ENCODE data around the gene PDX1.
A peak's percentile ranks its signal among the peaks of the same experiment; 100 is the strongest.
"Not testable (repeated sequence)": the region's sequence is repeated elsewhere in the genome, so short reads cannot be mapped to it uniquely, and the experiment has no call there.

Gene PDX1

DNA sequence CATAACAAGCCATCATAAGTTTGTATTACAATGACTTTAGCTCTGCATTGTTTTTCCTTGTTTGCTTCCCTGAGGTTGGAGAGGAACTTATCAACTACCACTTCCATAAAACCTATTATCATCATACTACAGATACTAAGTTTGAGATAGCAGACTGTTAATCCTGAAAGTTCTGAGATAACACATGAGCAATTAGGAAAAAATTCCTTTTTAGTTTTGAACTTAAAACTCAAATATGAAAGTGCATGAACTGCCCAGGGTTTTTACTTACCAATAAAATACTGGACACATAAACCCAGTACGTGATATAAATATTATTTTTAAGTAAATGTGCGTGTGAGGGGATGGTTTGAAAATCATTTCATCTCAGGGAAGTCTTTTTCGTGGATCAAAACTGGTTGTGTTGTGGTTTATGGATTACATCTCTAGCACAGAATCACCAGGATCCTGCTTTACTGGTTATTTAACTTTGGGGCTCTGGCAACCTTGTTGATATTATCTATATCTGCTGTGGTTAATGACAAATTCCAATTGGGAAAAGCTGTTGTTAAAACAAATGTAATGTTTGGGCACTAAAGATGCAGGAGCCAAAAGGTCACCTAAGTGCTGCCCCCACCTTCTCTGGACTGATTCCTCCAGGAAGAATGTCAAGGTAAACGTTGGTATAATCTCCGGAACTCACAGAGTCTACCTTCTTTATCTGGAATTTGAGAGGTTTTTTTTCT, 36.9 kb downstream of the PDX1 start:
- DNase-seq = no peak

DNA sequence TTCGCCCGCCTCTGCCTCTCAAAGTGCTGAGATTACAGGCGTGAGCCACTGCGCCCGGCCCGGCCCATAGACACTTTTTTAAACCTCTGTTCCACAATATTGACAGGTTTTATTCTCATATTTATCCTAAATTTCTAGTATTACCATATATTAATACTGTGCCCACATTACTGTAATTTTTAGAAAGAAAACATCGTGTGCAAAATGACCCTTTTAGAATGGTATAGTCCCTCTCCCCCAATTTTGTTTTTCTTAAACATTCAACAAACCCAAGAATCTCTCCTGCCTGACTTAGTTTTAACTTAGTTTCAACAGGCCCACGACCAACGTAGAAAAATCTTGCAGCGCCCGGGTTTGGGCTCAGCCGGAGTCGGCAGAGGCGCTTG, 40.2 kb downstream of the PDX1 start:
- DNase-seq = no peak

DNA sequence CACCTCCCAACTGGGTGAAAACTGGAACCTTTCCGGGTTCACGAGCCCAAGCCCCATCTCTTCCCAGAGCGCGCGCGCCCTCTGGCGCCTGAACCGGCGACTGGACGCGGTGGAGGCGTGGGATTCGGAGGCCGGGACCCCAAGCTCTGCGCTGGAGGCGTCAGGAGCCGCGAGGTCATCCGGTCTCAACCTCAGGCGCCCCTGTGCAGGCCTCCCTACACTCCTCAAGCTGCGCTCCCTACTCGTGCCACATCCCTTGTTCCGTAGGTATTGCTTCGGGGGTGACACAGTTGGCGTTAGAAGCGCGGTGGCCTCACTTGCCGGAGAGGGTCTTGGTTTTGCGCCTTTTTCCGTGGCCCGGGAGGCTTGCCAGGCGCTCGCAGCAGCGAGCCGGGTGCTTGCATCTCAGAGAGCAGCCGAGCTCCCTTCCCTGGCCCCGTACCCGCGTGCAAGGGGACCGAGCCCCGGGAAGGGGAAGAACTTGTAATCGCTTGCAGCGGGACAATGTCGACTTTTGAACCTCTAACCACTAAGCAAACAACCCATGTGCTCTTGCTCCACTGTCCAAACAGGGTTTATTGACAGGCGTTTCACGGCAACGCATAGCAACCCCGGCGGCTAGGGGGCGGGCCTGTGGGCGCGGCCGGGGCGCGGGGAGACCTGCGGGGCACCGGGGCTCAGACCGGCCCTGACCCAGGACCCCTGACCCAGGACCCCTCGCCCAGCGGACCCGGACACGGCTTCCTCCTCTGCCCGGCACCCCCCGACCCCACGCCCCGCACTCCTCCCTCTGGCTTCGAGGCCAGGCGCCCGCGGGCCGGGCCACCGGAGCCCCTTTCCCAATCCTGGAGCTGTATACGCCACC, 40.8 kb downstream of the PDX1 start:
- DNase-seq = peak; percentile 51

DNA sequence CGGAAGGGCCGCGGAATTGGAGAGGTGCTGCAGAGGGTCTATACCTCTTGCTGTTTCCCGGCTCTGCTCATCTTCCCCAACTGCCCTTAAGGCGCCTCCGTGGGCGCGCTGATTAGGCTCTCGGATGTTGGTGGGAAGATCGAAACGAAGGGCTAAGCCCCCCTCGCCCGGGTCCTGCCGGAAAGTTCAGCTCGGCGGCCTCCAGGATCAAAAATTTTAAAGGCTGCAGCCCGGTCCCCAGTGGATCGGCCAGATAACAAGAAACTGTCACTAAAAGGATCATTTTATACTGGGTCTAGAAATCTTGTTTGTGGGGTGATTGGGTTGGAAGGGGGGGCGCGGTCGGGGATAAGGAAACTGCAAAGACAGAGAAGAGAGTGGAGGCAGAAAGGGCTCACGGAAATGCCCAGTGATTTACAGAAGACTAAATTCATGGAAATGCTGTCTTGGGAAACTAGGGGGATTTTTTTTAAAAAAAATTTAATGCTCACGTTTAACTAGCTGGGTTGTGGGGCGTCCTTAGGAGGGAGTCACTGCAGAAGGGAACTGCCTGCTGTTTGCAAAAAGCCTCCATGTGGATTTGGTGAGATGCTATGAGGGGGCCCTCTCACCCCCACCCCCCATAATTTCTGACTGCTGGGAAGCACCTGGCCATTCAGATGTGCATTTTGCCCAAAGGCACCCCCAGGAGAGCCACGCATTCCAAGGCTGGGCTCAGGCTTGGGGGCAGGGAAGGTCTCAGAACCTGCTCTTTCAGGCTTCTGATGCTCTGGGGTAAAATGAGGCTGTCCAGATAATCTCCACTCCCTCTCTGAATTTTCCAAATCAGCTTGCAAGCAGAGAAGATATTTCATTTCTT, 41.7 kb downstream of the PDX1 start:
- DNase-seq = no peak

DNA sequence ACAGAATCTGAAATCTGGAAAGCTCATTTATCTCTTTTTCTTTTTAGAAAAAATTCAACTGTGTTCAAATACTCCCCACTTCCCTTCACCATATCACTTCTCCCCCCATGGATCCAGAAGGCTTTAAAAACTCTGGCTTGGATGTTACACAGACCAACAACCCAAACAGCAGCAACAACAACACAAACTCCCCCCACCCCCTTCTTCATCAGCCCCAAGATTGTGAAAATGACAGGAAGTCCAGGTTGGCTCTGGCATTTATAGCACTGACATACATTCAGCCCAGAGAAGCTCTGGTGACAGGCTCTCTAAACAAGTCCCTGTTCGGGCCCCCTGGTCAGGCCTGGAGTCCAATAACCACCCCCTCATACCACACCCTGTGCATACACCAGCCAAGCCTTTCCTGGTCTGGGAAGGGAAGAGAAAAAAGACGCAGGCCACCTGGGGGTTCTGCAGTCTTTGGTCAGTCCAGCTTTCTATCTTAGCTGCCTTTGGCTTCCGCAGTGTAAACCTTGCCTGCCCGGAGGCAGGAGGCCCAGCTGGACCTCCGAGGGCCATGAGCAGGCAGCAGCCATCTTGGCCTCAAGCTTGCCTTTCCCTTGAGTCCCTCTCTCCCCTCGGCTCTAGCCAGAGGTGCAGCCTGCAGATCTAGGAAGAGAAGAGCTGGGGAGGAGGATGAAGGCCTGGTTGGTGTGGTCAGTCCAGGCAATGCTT, 42.5 kb downstream of the PDX1 start:
- no peak for DNase-seq

DNA sequence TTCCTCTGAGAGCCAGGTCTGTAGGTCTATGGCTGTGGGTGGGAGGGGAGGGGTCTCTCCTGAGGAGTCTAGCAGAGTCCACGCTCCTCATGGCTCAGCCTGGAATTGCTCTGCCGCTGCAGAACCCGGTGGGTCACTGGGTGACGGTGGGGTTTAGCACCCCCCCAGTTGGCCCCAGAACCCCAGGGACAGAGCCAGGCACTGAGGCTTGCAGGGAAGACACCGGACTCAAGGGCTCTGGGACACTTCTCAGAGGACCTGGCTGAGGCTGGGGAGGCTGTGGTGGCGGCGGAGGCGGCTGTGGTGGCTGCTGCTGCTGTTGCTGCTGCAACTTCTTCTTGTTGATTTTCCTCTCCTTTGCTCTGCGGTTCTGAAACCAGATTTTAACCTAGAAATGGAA, 43.2 kb downstream of the PDX1 start:
- no peak for DNase-seq

DNA sequence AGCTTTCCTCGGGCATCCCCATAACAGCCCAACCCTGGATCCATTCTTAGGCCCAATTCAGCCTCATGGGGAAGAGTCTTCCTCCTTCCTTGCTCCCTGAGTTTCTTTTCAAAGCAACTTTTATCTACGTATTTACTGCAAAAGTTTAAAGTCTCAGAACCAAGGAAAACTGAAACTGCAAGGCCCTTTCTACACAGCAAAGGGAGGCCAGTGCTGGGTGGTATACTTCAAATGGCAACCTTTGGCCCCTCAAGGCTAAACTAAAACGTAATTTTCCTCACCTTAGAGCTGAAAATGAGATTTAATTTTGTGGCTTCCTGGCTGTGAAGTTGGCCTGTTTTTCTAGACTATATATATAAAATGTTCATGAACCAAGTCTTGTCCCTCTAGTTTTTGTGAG, 43.7 kb downstream of the PDX1 start:
- no peak for DNase-seq

DNA sequence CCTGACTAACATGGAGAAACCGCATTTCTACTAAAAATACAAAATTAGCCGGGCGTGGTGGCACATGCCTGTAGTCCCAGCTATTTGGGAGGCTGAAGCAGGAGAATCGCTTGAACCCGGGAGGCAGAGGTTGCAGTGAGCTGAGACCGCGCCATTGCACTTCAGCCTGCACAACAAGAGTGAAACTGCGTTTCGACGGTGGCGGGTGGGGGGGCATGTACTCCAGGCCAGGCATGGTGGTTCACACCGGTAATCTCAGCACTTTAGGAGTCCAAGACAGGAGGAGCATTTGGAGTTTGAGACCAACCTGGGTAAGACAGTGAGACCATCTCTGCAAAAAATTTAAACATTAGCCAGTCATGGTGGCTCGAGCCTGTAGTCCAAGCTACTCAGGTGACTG, 44.4 kb downstream of the PDX1 start:
- DNase-seq = not testable (repeated sequence)

DNA sequence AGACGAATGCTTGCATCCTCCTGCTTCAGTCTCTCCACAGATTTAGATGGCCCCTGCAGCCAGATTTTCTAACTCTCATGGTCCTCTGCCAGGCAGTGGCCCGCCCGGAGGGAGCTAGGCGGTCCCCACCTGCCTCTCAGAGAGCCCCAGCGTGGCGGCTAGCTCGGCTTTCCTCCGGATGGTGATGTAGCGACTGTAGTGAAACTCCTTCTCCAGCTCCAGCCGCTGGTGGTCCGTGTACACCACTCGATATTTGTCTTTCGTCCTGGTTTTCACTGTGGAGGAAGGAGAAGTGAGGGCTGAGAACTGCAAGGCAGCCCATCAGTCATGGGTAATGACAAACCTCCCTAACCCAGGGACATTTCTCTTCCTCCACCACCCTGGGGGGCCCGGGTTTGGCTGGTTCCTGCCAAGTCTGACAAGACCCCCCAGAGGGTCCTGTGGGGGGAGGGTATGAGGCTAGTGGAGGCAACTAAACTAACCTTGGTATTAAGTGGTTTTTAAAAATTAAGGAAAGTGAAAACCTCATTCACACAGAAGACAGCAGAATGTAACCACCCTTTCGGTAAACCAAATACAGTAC, 45.0 kb downstream of the PDX1 start:
- DNase-seq = no peak

DNA sequence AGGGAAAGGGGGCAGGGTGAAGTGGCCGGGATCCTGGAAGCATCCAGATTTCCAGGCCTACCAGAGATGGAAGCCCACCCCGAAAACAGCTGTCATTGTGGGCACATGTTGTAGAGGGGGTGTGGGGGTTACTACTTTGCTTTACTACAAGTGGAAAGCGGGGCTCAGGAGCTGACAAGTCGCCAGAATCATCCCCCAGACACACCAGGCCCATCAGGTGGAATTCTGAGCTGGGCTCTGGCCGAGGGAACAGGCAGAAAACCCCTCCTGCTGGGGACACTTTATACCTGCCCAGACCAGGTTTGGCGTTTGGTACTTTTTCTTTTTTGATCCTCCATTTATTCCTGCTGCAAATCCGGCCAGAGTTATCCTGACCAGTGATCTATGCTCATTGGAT, 45.5 kb downstream of the PDX1 start:
- no peak for DNase-seq

DNA sequence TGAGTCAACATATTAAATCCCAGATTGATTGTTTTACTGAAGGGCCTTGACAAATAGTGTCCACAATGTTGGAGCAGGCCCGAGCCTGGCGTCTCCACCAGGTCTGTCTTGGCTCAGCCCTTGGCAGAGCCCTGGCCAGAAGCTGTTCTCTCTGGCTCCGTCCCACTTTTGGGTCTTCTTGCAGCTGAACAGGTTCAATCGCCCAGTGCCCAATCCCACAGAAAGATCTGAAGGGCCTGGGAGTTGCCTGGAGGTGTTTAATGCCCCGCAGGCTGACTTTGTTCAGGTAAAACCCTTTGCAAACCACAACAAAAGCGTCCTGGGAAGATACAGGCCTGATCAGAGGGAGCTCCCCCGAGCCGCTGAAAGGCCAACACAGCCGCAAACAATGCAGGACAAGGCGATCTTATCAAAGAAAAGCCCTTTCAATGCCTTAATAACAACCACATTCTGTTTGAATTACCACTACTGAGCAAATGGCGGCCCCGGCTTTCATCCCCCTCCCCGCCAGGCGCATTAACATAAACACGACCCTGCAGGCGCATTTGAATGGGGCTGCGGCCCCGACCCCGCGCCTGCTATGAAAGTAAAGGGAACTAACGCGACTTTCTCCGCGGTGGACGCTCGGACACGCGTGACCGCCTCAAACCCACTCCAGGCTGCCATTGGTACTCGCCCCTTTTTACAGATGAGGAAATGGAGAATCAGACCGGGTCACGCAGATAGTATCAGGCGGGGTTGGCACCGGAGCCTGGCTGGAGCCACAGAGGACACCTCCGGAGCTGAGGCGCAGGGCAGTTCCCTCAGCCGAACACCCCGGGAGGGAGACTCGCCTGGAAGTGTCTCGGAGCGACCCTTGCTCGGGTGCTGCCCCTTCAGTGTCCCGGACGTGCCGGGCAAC, 46.2 kb downstream of the PDX1 start:
- DNase-seq = no peak

DNA sequence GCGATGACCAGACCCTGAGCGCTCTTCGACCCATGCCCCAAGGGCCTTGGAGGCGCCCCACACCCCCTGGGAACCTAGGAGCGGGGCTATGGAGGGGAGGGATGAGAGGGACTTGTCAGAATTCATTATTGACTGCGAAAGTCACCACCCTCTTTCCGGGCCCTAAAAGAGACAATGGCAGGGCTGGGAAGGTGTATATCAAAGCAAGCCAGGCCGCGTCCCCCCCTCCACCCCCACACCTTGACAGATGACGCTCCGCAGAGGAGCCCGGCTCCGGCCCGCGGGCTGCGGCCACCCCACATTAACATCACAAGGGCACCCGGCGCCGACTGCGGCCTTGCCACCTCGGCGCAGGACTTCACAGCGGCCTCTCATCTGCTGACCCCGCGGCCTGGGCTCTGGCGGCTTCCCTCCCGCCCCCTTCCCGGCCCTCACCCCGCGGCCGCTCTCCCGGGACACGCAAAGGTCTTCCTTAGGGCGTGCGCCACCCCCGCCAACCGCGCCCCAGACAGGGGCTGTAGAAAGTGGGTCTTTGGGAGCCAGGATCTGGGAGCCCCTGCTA, 46.9 kb downstream of the PDX1 start:
- DNase-seq = no peak

DNA sequence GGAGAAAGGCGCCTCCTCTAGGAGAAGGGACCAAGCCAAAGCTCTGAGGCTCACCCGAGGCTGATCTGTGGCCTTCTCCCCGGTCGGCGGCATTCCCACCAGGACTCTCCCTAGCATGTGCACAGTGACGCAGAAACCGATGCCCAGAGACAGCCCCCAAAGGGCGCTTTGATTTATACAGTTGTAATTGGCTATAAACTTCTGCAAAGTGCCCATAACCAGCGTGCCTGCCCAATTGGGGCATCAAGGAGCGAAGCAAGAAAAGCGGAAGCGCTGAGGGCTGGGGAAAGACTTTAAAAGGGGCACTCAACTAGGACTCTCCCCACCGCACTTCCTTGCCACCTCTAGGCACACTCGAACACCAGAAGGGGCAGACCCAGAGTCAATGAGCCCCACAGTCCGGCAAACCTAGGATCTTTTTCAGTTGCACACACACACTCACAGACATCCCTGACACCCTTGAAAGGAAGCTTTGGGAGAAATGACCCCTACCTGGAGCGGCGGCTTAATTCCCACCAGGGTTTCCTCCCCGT, 47.5 kb downstream of the PDX1 start:
- no peak for DNase-seq

DNA sequence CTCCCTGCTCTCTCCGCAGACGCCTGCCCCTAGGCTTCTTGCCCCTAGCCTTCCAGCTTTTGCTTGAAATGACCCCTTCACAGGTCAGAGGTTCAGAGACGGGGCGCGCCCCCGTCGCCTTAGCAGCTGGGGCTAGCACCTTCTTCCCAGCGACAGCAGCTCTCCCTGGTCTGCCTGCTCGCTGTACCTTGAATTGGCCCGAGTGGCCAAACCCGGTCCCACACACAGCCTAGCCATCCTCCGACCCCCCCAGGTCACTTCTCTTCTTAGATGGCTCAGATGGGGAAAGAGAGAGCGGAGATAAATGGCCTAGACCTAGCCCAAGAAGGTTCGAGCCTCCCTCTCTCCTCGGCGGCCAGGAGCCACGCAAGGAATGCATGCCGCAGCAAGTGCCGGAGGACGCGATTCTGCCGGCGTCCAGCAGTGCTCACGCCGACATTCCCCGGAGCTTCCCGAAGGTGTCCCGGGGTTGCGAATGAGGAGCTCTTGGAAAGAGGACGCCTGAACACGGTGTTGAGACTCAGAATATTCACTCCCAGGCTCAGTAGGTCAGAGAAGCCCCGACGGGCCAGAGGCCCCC, 48.0 kb downstream of the PDX1 start:
- DNase-seq = no peak

DNA sequence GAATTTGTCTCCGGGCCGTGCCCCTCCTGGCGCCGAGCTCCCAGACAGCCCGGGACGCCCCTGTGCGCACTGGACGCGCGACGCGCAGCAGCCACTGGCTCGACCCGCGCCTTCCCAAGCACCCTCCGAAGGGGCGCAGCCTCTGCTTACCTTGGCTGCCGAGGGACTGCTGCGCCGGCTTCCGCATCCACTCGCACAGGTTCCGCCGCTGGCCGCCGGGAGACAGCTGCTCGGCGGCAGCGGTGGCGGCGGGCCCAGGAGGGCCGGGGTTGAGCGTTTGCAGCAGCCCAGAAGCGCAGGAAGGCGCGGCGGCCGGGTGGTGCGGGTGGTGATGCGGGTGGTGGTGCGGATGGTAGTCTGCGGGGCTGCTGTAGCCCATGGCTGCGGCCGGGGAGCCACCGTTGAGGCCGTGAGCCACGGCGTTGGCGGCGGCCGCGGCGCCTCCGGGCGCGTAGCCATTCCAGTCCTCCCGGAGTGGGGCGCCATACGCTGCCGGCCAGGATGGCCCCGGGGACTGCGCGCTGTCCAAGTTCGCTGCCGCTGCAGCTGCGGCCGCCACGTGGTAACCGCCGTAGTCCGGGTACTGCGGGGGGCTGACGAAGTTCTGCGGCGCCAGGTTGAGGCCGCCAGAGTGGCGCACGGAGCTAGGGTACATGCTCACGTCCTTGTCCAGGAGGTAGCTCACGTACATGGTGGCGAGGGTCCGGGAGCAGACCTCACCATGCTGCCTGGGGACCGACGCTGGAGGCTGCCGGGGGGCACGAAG, 48.7 kb downstream of the PDX1 start:
- DNase-seq = no peak

DNA sequence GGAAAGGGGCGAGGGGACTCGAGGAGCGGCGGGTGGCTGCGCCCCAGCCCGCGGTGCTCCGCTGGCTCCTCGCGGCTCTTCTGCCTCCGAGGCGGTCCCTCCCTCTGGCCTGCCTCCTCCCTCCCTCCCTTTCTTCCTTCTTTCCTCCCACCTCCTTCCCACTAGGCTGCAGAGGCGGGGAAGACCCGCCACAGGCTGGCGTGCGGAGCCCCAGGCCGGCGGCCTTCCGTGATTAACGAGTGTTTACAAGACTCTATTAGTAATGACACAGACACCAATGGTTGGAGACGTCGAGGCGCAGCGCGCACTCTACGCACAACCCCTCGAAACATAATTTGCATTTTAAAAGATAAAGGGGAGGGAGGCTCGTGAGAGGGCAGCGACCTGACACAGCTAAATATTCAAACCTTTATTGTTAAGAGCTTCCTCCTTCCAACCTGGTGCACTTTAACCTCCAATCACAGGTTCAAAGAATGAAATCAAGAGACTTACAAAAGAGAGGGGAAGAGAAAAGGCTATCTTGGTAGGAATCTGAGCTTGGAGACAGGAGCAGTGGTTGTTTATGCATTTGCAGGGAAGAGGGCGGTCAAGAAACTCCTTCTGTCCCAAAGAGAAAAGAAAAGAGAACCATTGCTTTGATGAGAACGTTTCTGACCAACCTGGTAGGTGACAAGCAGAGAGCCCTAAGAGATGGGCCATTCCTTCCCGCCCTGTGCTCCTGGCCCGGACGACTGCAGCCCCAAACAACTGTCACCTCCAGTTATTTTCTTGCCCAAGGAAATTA, 49.5 kb downstream of the PDX1 start, which contains the start of gene CDX2:
Gene CDX2, minus strand, starts transcription at position 234 of the 784 bp plus-strand sequence. CDS start 309 bp downstream, outside the sequence.
- DNase-seq = no peak

DNA sequence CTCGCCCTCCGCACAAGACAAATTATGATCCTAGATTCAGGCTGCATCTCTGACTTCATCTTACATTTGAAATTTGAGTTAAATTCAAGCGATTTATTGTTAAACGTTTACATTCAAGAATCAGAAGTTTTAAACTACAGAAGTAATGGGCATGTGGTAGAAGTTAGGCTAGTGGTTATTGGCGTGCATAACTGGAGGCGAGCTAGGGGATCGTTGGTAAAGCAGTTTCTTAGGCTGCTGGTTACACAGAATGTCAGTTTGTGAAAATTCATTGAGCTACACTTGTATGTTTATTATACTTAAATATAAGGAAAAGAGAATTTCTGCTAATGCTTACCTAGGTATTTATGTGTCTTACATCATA, 50.0 kb downstream of the PDX1 start:
- no peak for DNase-seq

DNA sequence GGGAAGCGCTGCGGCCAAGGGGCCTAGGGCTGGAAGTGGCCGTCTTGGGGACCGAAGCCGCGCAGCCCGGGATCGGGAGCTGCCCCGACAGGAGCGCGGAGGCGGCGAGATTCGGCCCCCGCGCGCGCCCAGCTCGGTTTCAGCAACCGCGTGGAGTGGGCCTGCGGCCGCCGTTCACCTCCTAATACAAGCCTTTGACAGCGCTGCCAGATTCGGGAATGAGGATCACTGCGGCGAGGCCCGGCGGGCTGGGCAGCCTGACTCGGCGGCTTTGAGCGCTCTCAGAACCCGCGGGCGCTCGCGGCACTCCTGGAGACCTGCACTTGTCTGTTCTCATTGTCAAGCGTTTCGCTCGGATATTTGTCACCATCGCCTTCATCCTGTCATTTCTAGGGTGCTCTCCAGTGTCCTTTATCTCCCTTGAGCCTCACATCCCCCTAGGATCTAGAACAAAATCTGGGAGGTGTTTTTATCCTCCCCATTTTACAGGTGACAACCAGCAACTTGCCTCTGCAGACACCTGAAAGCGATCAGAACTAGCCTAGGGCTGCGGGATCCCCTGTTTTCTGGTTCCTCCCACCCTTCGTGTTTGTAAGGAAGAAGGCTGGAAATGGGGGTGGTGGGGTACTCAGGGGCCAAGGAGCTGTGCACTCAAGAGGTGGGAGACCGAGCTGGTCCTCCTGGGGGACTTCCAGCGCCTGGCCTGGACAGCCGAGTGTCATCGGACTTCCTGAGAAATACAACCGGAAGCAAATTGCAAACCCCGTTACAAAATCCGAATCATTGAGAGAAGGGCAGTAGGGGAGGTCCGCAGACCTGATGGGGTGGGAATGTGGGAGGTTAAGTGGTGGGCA, 50.8 kb downstream of the PDX1 start:
- no peak for DNase-seq
